Sigmoid colon (tissue), 7 donors: ENCODE data around the gene TOB1. TPM values are rescaled to one million over a fixed set of nuclear protein-coding genes. Genes with fewer than 3 reads are reported as not detected.

ENCODE experiments used
- DNase-seq: peaks from one replicate; pipeline ENCODE4 v3.0.0-alpha.2; 2019
- H3K27ac ChIP-seq, 4 donors: fragments of 200-600 bp; sonication (generic); one replicate each; pipeline ENCODE4 v1.5.1; 2016 to 2019; ENCODE audit warnings: mild to moderate bottlenecking in 1 of 4
- H3K27me3 ChIP-seq, 3 donors: fragments of 200-600 bp; sonication (generic); one replicate each; pipeline ENCODE4 v1.5.1; 2019; ENCODE audit warnings: mild to moderate bottlenecking in 1 of 3
- H3K36me3 ChIP-seq, 4 donors: fragments of 200-600 bp; sonication (generic); one replicate each; pipeline ENCODE4 v1.5.1; 2016 to 2019
- H3K4me1 ChIP-seq, 4 donors: fragments of 200-600 bp; sonication (generic); one replicate each; pipeline ENCODE4 v1.5.1; 2017 to 2019
- H3K4me3 ChIP-seq, 4 donors: fragments of 200-600 bp; sonication (generic); one replicate each; pipeline ENCODE4 v1.5.1; 2017 to 2019; ENCODE audit warnings: mild to moderate bottlenecking in 2 of 4, moderate library complexity in 1 of 4
- H3K9me3 ChIP-seq, 4 donors: fragments of 200-600 bp in 3 of 4; sonication (generic) in 3 of 4; one replicate each; pipeline versions ENCODE4 v1.5.1 to v1.6.1; 2013 to 2019
- CTCF ChIP-seq, 4 experiments: fragments of 450-650 bp in 3 of 4; fragments of 200-600 bp in 1 of 4; IDR thresholded peaks; one replicate each; pipeline ENCODE4 v1.5.1; 2016 to 2019; ENCODE audit warnings: antibody characterized with exemption in 4 of 4, mild to moderate bottlenecking in 3 of 4, moderate library complexity in 2 of 4
- EP300 ChIP-seq, 4 donors: sonication (generic); formaldehyde crosslinking; IDR thresholded peaks; one replicate each; pipeline ENCODE4 v1.6.1; 2017; ENCODE audit warnings: antibody characterized with exemption in 4 of 4
- POLR2A ChIP-seq, 2 donors: fragments of 450-650 bp; IDR thresholded peaks; one replicate each; pipeline ENCODE4 v1.6.1; 2016; ENCODE audit warnings: antibody characterized with exemption in 2 of 2, mild to moderate bottlenecking in 2 of 2, moderate library complexity in 2 of 2
- POLR2AphosphoS5 ChIP-seq, 4 donors: sonication (generic); formaldehyde crosslinking; IDR thresholded peaks; one replicate each; pipeline ENCODE4 v1.6.1; 2017; ENCODE audit warnings: antibody characterized with exemption in 4 of 4
- WGBS, 2 donors: extraction: QIAGEN DNeasy Blood & Tissue Kit; methylation state at CpG; one replicate each; pipeline ENCODE4 v1.1.7; 2013; 5-methylcytosine and 5-hydroxymethylcytosine counted together
- intact Hi-C: fragments of 100-400 bp; cut with DNase I; formaldehyde crosslinking; loops from one replicate; pipeline ENCODE4 v1.15.1; 2023
- polyA plus RNA-seq, 3 donors: library from polyadenylated mRNA; stranded (reverse); fragments of 200-250 nt; gene quantifications; one replicate each; pipeline ENCODE4 v1.2.3, GENCODE V29; 2013
- total RNA-seq, 4 donors: library from RNA; depleted of rRNA; stranded (reverse); fragments of >200 nt; gene quantifications; one replicate each; pipeline ENCODE4 v1.1.0, GENCODE V29; 2016
- donor health status: healthy with polysubstance abuse.
- donor health status: Bipolar disorder and iron deficiency.
- donor health status: healthy.

TOB1 gene
- total and polyA plus RNA-seq, 7 donors = 16.2 to 57.1 (median 31.1) TPM

GRCh38 chr17:50841949-50842354 is 24.2 kb downstream of the TOB1 start:
- no peaks in the 10 kb centered on the region for H3K36me3 ChIP-seq
- no peak overlapping the region for H3K4me3 ChIP-seq
- H3K27ac ChIP-seq = no peak overlapping the region
- 15 to 18% methylated on average over 8 of the region's 8 CpGs for WGBS, 2 donors
- H3K9me3 ChIP-seq = no peaks in the 10 kb centered on the region
- peaks cover 0 to 3% (median 0%) of the 10 kb centered on the region in 4 donors for H3K4me1 ChIP-seq
- no peaks in the 10 kb centered on the region for H3K27me3 ChIP-seq
- no peak for DNase-seq
- TF ChIP-seq CTCF (IDR thresholded peaks at IDR 0.05) = peak; percentile 83 to 86 (median 84)
- TF ChIP-seq EP300 (IDR thresholded peaks at IDR 0.05) = no peak
- intact Hi-C loops = loop anchor here (1.0 kb wide), 3 partner anchors 25 to 295 kb away; partner anchors contain the start of gene SPATA20

GRCh38 chr17:50841277-50841948 is 24.7 kb downstream of the TOB1 start:
- WGBS, 2 donors = 73 to 80% methylated on average over 11 of the region's 11 CpGs
- TF ChIP-seq POLR2A (IDR thresholded peaks at IDR 0.05) (no peak), EP300 (IDR thresholded peaks at IDR 0.05) (no peak), POLR2AphosphoS5 (IDR thresholded peaks at IDR 0.05) (no peak), CTCF (IDR thresholded peaks at IDR 0.05) (no peak)
- Histone ChIP-seq H3K9me3 (no peaks in the 10 kb centered on the region), H3K4me3 (no peak overlapping the region), H3K27ac (no peak overlapping the region), H3K4me1 (peaks cover 0 to 3% (median 0%) of the 10 kb centered on the region in 4 donors), H3K27me3 (no peaks in the 10 kb centered on the region), H3K36me3 (no peaks in the 10 kb centered on the region)
- no peak for DNase-seq
- intact Hi-C loops = loop anchor here (1.0 kb wide), 2 partner anchors 58 to 294 kb away; partner anchors contain the start of gene SPATA20

- Histone ChIP-seq H3K27me3 (no peaks in the 10 kb centered on the region), H3K4me3 (no peak overlapping the region), H3K4me1 (peaks cover 0 to 7% (median 5%) of the 10 kb centered on the region in 4 donors), H3K27ac (no peak overlapping the region), H3K36me3 (no peaks in the 10 kb centered on the region), H3K9me3 (no peaks in the 10 kb centered on the region)
- WGBS, 2 donors = 90 to 93% methylated on average over 29 of the region's 29 CpGs
- DNase-seq = no peak
- TF ChIP-seq EP300 (IDR thresholded peaks at IDR 0.05) (no peak), POLR2AphosphoS5 (IDR thresholded peaks at IDR 0.05) (no peak), CTCF (IDR thresholded peaks at IDR 0.05) (no peak), POLR2A (IDR thresholded peaks at IDR 0.05) (no peak)
- intact Hi-C loops = no loop called here
Measured at GRCh38 chr17:50840311-50840851, 25.8 kb downstream of the TOB1 start.

- H3K27me3 ChIP-seq = no peaks in the 10 kb centered on the region
- 94 to 95% methylated on average over 29 of the region's 29 CpGs for WGBS, 2 donors
- no peaks in the 10 kb centered on the region for H3K36me3 ChIP-seq
- peaks cover 0 to 12% (median 10%) of the 10 kb centered on the region in 4 donors for H3K4me1 ChIP-seq
- H3K27ac ChIP-seq = no peak overlapping the region
- intact Hi-C loops = no loop called here
- no peak overlapping the region for H3K4me3 ChIP-seq
- H3K9me3 ChIP-seq = no peaks in the 10 kb centered on the region
- no peak for DNase-seq
- TF ChIP-seq POLR2A (IDR thresholded peaks at IDR 0.05) (no peak), EP300 (IDR thresholded peaks at IDR 0.05) (no peak), CTCF (IDR thresholded peaks at IDR 0.05) (no peak), POLR2AphosphoS5 (IDR thresholded peaks at IDR 0.05) (no peak)
Measured at GRCh38 chr17:50839591-50840310, 26.4 kb downstream of the TOB1 start.
